Measurements from ENCODE around the gene PM20D2. TPM values are rescaled to one million over a fixed set of nuclear protein-coding genes. Genes with fewer than 3 reads are reported as not detected.
A peak's percentile ranks its signal among the peaks of the same experiment; 100 is the strongest.

PM20D2 gene
- total and polyA plus RNA-seq, 2 experiments from 2014 or later = 4.4 to 10.2 TPM

DNA sequence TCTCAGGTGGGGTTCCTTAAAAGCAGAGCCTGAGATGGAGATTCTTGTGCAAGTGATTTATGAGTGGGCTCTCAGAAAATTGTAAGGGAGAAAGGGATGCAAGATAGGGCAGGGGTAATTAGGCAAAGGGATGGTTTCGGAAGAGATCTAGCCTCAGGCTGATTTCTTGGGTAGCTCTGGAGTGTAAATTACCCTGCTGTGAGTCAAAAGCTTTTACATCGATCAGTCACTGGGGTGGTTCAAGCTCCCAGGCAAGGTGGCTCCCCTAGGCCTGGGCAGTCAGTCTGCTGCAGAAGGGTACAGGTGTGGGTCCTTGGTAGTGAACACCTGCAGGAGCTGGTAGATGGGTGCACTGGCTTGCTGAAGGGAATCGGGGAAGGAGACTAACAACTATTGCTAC is 11.1 kb upstream of the PM20D2 start:
- DNase-seq (ENCODE audit: low spot score) (no peak), ATAC-seq (peak; percentile 48)
- no peaks in the 10 kb centered on the region for H3K9me3 Mint-ChIP-seq
- peaks cover 98% of the 10 kb centered on the region for H3K27me3 ChIP-seq (ENCODE audit: insufficient read depth)
- H3K4me3 Mint-ChIP-seq = no peak overlapping the region
- TF ChIP-seq, protein P1, sequence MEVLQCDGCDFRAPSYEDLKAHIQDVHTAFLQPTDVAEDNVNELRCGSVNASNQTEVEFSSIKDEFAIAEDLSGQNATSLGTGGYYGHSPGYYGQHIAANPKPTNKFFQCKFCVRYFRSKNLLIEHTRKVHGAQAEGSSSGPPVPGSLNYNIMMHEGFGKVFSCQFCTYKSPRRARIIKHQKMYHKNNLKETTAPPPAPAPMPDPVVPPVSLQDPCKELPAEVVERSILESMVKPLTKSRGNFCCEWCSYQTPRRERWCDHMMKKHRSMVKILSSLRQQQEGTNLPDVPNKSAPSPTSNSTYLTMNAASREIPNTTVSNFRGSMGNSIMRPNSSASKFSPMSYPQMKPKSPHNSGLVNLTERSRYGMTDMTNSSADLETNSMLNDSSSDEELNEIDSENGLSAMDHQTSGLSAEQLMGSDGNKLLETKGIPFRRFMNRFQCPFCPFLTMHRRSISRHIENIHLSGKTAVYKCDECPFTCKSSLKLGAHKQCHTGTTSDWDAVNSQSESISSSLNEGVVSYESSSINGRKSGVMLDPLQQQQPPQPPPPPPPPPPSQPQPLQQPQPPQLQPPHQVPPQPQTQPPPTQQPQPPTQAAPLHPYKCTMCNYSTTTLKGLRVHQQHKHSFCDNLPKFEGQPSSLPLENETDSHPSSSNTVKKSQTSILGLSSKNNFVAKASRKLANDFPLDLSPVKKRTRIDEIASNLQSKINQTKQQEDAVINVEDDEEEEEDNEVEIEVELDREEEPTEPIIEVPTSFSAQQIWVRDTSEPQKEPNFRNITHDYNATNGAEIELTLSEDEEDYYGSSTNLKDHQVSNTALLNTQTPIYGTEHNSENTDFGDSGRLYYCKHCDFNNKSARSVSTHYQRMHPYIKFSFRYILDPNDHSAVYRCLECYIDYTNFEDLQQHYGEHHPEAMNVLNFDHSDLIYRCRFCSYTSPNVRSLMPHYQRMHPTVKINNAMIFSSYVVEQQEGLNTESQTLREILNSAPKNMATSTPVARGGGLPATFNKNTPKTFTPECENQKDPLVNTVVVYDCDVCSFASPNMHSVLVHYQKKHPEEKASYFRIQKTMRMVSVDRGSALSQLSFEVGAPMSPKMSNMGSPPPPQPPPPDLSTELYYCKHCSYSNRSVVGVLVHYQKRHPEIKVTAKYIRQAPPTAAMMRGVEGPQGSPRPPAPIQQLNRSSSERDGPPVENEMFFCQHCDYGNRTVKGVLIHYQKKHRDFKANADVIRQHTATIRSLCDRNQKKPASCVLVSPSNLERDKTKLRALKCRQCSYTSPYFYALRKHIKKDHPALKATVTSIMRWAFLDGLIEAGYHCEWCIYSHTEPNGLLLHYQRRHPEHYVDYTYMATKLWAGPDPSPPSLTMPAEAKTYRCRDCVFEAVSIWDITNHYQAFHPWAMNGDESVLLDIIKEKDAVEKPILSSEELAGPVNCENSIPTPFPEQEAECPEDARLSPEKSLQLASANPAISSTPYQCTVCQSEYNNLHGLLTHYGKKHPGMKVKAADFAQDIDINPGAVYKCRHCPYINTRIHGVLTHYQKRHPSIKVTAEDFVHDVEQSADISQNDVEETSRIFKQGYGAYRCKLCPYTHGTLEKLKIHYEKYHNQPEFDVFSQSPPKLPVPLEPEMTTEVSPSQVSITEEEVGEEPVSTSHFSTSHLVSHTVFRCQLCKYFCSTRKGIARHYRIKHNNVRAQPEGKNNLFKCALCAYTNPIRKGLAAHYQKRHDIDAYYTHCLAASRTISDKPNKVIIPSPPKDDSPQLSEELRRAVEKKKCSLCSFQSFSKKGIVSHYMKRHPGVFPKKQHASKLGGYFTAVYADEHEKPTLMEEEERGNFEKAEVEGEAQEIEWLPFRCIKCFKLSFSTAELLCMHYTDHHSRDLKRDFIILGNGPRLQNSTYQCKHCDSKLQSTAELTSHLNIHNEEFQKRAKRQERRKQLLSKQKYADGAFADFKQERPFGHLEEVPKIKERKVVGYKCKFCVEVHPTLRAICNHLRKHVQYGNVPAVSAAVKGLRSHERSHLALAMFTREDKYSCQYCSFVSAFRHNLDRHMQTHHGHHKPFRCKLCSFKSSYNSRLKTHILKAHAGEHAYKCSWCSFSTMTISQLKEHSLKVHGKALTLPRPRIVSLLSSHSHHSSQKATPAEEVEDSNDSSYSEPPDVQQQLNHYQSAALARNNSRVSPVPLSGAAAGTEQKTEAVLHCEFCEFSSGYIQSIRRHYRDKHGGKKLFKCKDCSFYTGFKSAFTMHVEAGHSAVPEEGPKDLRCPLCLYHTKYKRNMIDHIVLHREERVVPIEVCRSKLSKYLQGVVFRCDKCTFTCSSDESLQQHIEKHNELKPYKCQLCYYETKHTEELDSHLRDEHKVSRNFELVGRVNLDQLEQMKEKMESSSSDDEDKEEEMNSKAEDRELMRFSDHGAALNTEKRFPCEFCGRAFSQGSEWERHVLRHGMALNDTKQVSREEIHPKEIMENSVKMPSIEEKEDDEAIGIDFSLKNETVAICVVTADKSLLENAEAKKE (CRISPR knock-in tag; IDR thresholded peaks at IDR 0.05) = no peak
- TF ChIP-seq, protein P2, sequence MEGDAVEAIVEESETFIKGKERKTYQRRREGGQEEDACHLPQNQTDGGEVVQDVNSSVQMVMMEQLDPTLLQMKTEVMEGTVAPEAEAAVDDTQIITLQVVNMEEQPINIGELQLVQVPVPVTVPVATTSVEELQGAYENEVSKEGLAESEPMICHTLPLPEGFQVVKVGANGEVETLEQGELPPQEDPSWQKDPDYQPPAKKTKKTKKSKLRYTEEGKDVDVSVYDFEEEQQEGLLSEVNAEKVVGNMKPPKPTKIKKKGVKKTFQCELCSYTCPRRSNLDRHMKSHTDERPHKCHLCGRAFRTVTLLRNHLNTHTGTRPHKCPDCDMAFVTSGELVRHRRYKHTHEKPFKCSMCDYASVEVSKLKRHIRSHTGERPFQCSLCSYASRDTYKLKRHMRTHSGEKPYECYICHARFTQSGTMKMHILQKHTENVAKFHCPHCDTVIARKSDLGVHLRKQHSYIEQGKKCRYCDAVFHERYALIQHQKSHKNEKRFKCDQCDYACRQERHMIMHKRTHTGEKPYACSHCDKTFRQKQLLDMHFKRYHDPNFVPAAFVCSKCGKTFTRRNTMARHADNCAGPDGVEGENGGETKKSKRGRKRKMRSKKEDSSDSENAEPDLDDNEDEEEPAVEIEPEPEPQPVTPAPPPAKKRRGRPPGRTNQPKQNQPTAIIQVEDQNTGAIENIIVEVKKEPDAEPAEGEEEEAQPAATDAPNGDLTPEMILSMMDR (conservative IDR thresholded peaks at IDR 0.05; ENCODE audit: low read depth in 2 of 2) = no peak
- no peak for TF ChIP-seq STAT1 (IDR thresholded peaks at IDR 0.05; ENCODE audit: unreplicated experiment)
- no peak for TF ChIP-seq NANOG (IDR thresholded peaks at IDR 0.05; ENCODE audit: borderline replicate concordance)
- no peak for TF ChIP-seq ZNF114 (CRISPR knock-in tag; IDR thresholded peaks at IDR 0.05)
- no peak for TF ChIP-seq REST (IDR thresholded peaks at IDR 0.05; ENCODE audit: unreplicated experiment)
- no peak for TF ChIP-seq ETS1 (IDR thresholded peaks at IDR 0.05)
- no peak for TF ChIP-seq ZNF331 (CRISPR knock-in tag; IDR thresholded peaks at IDR 0.05; ENCODE audit: low read depth)
- TF ChIP-seq CREB1 (CRISPR knock-in tag; IDR thresholded peaks at IDR 0.05; ENCODE audit: low read depth) = no peak
- no peak for TF ChIP-seq JUNB (IDR thresholded peaks at IDR 0.05; ENCODE audit: unreplicated experiment)
- TF ChIP-seq POLR2AphosphoS5 (IDR thresholded peaks at IDR 0.05; ENCODE audit: low read depth) = no peak
- no peak for TF ChIP-seq EZH2phosphoT487 (IDR thresholded peaks at IDR 0.05; ENCODE audit: unreplicated experiment)
- no peak for TF ChIP-seq EZH2 (IDR thresholded peaks at IDR 0.05; ENCODE audit: low read depth, unreplicated experiment)
- no peaks in the 10 kb centered on the region for H3K9me2 ChIP-seq (ENCODE audit: insufficient read depth)
- peaks cover 13% of the 10 kb centered on the region for H3K4me1 ChIP-seq (ENCODE audit: insufficient read depth)
- H3K36me3 Mint-ChIP-seq (ENCODE audit: low read depth) = no peaks in the 10 kb centered on the region
- no peaks in the 10 kb centered on the region for H3K36me3 ChIP-seq (ENCODE audit: insufficient read depth)
- no peaks in the 10 kb centered on the region for H3K79me2 ChIP-seq (replicated peaks; ENCODE audit: insufficient read depth)
- no peak overlapping the region; the same call in 1 of the 2 replicates for H3K4me2 ChIP-seq
- H3K4me1 Mint-ChIP-seq = peaks cover 11% of the 10 kb centered on the region; the same call in 2 of the 3 replicates
- peaks cover 8% of the 10 kb centered on the region for H4K20me1 ChIP-seq (replicated peaks; ENCODE audit: insufficient read depth)
- no peak overlapping the region for H2AFZ ChIP-seq
- peaks cover 34% of the 10 kb centered on the region for H3K27me3 Mint-ChIP-seq (ENCODE audit: insufficient read depth, low read depth, poor library complexity)
- H3K4me3 ChIP-seq = no peak overlapping the region
- H3K27ac Mint-ChIP-seq = no peak overlapping the region
- no peaks in the 10 kb centered on the region for H3F3A ChIP-seq (replicated peaks; ENCODE audit: low read depth)
- H3K27ac ChIP-seq (ENCODE audit: low read depth) = no peak overlapping the region

All from GM23338 (cell line).